EH (cell line): ENCODE measurements around the gene ZNF738.
"Not testable (repeated sequence)": the region's sequence is repeated elsewhere in the genome, so short reads cannot be mapped to it uniquely, and the experiment has no call there.

Experiments
- DNase-seq: peaks from one replicate; pipeline ENCODE4 v3.0.0-alpha.2; 2015; ENCODE audit warnings: low read depth

The ZNF738 gene

GRCh38 chr19:21358768-21359451 lies at the start of gene ZNF738:
Gene ZNF738, plus strand, starts transcription at chr19:21359000. Its CDS starts 141 bp downstream, at chr19:21359141.
- DNase-seq, result peak; percentile 96

GRCh38 chr19:21312807-21313206 lies 46.0 kb upstream of the ZNF738 start:
- DNase-seq, result not testable (repeated sequence)

- peak; percentile 7 for DNase-seq
Observed at GRCh38 chr19:21314676-21315075, 44.1 kb upstream of the ZNF738 start.

GRCh38 chr19:21317821-21318220 lies 41.0 kb upstream of the ZNF738 start:
- DNase-seq, result no peak

GRCh38 chr19:21321134-21321533 lies 37.7 kb upstream of the ZNF738 start:
- DNase-seq, result peak; percentile 1

- peak; percentile 47 for DNase-seq
Observed at GRCh38 chr19:21321996-21322395, 36.8 kb upstream of the ZNF738 start.

GRCh38 chr19:21322528-21322927 lies 36.3 kb upstream of the ZNF738 start:
- no peak for DNase-seq

- DNase-seq, result no peak
Observed at GRCh38 chr19:21323000-21323399, 35.8 kb upstream of the ZNF738 start.

GRCh38 chr19:21326169-21326568 lies 32.6 kb upstream of the ZNF738 start:
- DNase-seq, result no peak

- DNase-seq, result peak; percentile 11
Observed at GRCh38 chr19:21328406-21328805, 30.4 kb upstream of the ZNF738 start.

- DNase-seq, result peak; percentile 96
Observed at GRCh38 chr19:21328885-21329605, 29.8 kb upstream of the ZNF738 start, which contains the start of gene ZNF708. Gene ZNF708, minus strand, starts transcription at chr19:21329410. Its CDS starts 198 bp downstream, at chr19:21329212.

GRCh38 chr19:21335721-21336120 lies 23.1 kb upstream of the ZNF738 start:
- no peak for DNase-seq

GRCh38 chr19:21344841-21345240 lies 14.0 kb upstream of the ZNF738 start:
- not testable (repeated sequence) for DNase-seq

- DNase-seq, result no peak
Observed at GRCh38 chr19:21352830-21353229, 6.0 kb upstream of the ZNF738 start.

GRCh38 chr19:21362291-21362690 lies 3.5 kb downstream of the ZNF738 start:
- no peak for DNase-seq

GRCh38 chr19:21383980-21384582 lies 25.3 kb downstream of the ZNF738 start:
- DNase-seq, result no peak

- no peak for DNase-seq
Observed at GRCh38 chr19:21396121-21396520, 37.3 kb downstream of the ZNF738 start.

GRCh38 chr19:21396893-21397572 lies 38.2 kb downstream of the ZNF738 start, which contains the start of gene ZNF493:
Gene ZNF493, plus strand, starts transcription at chr19:21397133. Its CDS starts 105 bp downstream, at chr19:21397238.
- DNase-seq, result peak; percentile 95

- DNase-seq, result no peak
Observed at GRCh38 chr19:21398851-21399250, 40.1 kb downstream of the ZNF738 start.

- no peak for DNase-seq
Observed at GRCh38 chr19:21402303-21402985, 43.6 kb downstream of the ZNF738 start.

- no peak for DNase-seq
Observed at GRCh38 chr19:21410166-21410565, 51.4 kb downstream of the ZNF738 start.

GRCh38 chr19:21422244-21422643 lies 63.4 kb downstream of the ZNF738 start:
- no peak for DNase-seq
